CD4-positive, alpha-beta T cell (primary cell): ENCODE results near the gene MUC4. TPM values are rescaled to one million over a fixed set of nuclear protein-coding genes. Genes with fewer than 3 reads are reported as not detected.
"Not testable (repeated sequence)": the region's sequence is repeated elsewhere in the genome, so short reads cannot be mapped to it uniquely, and the experiment has no call there.

ENCODE experiments used
- ATAC-seq: fragments of 200-7000 bp; cut with Tn5 transposase; one replicate; pipeline ENCODE4 v1.10.0; 2022; ENCODE audit warnings: mild to moderate bottlenecking; ENCODE audit not compliant: poor library complexity
- CTCF ChIA-PET: fragments of 350-600 bp; sonication (Branson Sonifier 250); formaldehyde crosslinking; loops from one replicate; lab custom pipeline; 2021; ENCODE audit warnings: antibody characterized with exemption, inconsistent platforms; lab: Charles Lee
- POLR2A ChIA-PET: fragments of 350-600 bp; sonication (Branson Sonifier 250); formaldehyde crosslinking; loops from one replicate; lab custom pipeline; 2021; ENCODE audit warnings: antibody characterized with exemption, inconsistent platforms; lab: Charles Lee
- DNase-seq, 14 experiments: peaks; one replicate each; pipeline ENCODE4 v3.0.0-alpha.2; 2013 to 2020; ENCODE audit warnings: mixed read lengths in 2 of 14
- H3K27ac ChIP-seq, 2 donors: one replicate each; pipeline versions ENCODE4 v1.5.1 to v1.7.0; 2013; ENCODE audit warnings: low read length in 2 of 2, low read depth in 1 of 2, mild to moderate bottlenecking in 1 of 2
- H3K27me3 ChIP-seq, 2 experiments: 1 replicate in 1 of 2; 2 replicates in 1 of 2; pipeline versions ENCODE4 v1.6.1 to v1.7.0; 2013; ENCODE audit warnings: low read length in 2 of 2, control low read depth in 1 of 2, mild to moderate bottlenecking in 1 of 2, moderate library complexity in 1 of 2; ENCODE audit not compliant: insufficient read depth in 2 of 2, control insufficient read depth in 1 of 2
- H3K36me3 ChIP-seq: one replicate; pipeline ENCODE4 v1.6.1; 2013; ENCODE audit warnings: low read length, control low read depth; ENCODE audit not compliant: insufficient read depth
- H3K4me1 ChIP-seq: one replicate; pipeline ENCODE4 v1.6.1; 2013; ENCODE audit warnings: low read length, control low read depth; ENCODE audit not compliant: insufficient read depth
- H3K4me3 ChIP-seq: one replicate; pipeline ENCODE4 v1.5.1; 2013; ENCODE audit warnings: mild to moderate bottlenecking, low read length, moderate library complexity
- H3K9me3 ChIP-seq, 2 experiments: 1 replicate in 1 of 2; 2 replicates in 1 of 2; pipeline versions ENCODE4 v1.6.1 to v1.7.0; 2013; ENCODE audit warnings: low read length in 2 of 2, mild to moderate bottlenecking in 2 of 2, control low read depth in 1 of 2, moderate library complexity in 1 of 2; ENCODE audit not compliant: control insufficient read depth in 1 of 2, insufficient read depth in 1 of 2
- H3K27ac Mint-ChIP-seq: one replicate; pipeline ENCODE4 v1.8.0; 2020; ENCODE audit warnings: mixed read lengths
- H3K27me3 Mint-ChIP-seq: one replicate; pipeline ENCODE4 v1.8.0; 2021; ENCODE audit warnings: mixed read lengths
- H3K36me3 Mint-ChIP-seq: one replicate; pipeline ENCODE4 v1.8.0; 2021; ENCODE audit warnings: low read depth, mixed read lengths
- H3K4me1 Mint-ChIP-seq: one replicate; pipeline ENCODE4 v1.8.0; 2021; ENCODE audit warnings: low read depth, mixed read lengths
- H3K4me3 Mint-ChIP-seq: one replicate; pipeline ENCODE4 v1.8.0; 2020; ENCODE audit warnings: mild to moderate bottlenecking, mixed read lengths
- H3K9me3 Mint-ChIP-seq: one replicate; pipeline ENCODE4 v1.8.0; 2020; ENCODE audit warnings: mixed read lengths
- intact Hi-C, 2 experiments: fragments of 100-400 bp; cut with DNase I in 1 of 2; cut with micrococcal nuclease in 1 of 2; formaldehyde crosslinking; loops; one replicate each; pipeline versions ENCODE4 v1.15.1 to v1.9.0; 2023 to 2025; cut with DNase I, micrococcal nuclease
- total RNA-seq, 174 experiments: library from RNA in 2 of 174; stranded (reverse) in 2 of 174; gene quantifications; one replicate each; pipeline ENCODE4 v1.2.3 and lab custom pipeline; 2021 to 2026
- TF ChIP-seq, protein P1 (sequence below): fragments of 200-600 bp; IDR thresholded peaks from one replicate; pipeline ENCODE4 v1.8.0; 2022; ENCODE audit warnings: antibody characterized with exemption, mild to moderate bottlenecking

MUC4 gene
- total RNA-seq, 2 experiments from 2014 or later, result not detected

DNA sequence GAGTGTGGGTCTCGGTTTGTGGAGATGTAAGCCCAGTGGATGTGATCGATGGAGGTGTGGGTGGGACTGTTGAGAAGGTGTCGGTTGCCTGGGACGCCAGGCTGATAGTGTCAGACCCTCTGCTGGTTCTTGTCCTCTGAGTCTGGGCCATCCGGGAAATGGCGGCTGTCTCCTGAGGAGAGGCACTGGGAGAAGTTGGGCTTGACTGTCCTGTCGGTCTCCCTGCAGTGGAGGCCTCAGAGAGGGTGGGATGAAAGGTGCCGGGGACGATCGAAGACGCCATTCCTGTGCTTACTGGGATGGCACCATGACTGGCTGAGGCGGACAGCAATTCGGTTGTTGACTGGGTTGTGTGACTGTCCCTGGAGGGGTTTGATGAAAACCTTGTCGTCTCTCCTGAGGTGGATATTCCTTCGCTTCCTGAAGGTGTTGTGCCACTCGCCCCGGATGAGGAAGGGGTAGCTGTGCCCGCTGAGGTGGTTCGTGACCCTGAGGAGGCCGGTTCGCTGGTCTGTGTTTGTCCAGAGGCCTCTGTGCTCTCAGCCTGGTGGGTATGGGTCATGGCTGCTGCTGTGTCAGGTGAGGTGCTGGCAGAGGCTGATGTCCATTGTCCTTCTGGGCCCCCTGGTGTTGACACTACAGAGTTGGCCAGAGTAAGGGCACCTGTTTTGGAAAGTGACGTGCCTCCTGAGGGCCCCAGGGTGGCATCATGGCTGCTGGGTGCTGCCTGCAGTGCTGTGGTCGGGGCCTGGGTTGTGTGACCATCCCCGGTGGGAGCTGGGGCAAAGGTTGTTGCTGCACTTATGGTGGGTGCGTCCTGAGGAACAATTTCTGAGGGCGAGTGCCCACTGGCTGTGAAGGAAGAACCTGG lies 22.8 kb downstream of the MUC4 start:
- Mint-ChIP-seq H3K4me1 (peaks cover 53% of the 10 kb centered on the region), H3K27me3 (no peaks in the 10 kb centered on the region), H3K4me3 (no peak overlapping the region), H3K27ac (peak overlapping the region; percentile 78), H3K36me3 (peaks cover 11% of the 10 kb centered on the region), H3K9me3 (peaks cover 20% of the 10 kb centered on the region)
- DNase-seq, result peak in 1 of 14 experiments; percentile 24
- TF ChIP-seq, protein P1, sequence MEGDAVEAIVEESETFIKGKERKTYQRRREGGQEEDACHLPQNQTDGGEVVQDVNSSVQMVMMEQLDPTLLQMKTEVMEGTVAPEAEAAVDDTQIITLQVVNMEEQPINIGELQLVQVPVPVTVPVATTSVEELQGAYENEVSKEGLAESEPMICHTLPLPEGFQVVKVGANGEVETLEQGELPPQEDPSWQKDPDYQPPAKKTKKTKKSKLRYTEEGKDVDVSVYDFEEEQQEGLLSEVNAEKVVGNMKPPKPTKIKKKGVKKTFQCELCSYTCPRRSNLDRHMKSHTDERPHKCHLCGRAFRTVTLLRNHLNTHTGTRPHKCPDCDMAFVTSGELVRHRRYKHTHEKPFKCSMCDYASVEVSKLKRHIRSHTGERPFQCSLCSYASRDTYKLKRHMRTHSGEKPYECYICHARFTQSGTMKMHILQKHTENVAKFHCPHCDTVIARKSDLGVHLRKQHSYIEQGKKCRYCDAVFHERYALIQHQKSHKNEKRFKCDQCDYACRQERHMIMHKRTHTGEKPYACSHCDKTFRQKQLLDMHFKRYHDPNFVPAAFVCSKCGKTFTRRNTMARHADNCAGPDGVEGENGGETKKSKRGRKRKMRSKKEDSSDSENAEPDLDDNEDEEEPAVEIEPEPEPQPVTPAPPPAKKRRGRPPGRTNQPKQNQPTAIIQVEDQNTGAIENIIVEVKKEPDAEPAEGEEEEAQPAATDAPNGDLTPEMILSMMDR, result no peak
- CTCF ChIA-PET, result no interaction called here
- Histone ChIP-seq H3K4me3 (no peak overlapping the region), H3K9me3 (peaks cover 12 to 42% of the 10 kb centered on the region in 2 experiments), H3K36me3 (no peaks in the 10 kb centered on the region), H3K4me1 (peaks cover 38% of the 10 kb centered on the region), H3K27ac (no peak overlapping the region), H3K27me3 (no peaks in the 10 kb centered on the region)
- no peak for ATAC-seq
- intact Hi-C loops, result no loop called here
- POLR2A ChIA-PET, result no interaction called here

- H3K27me3 ChIP-seq, ATAC-seq, POLR2A ChIA-PET, H3K27me3 Mint-ChIP-seq, H3K4me3 ChIP-seq, H3K4me3 Mint-ChIP-seq, CTCF ChIA-PET, intact Hi-C loops, H3K27ac ChIP-seq, H3K36me3 ChIP-seq: not testable (repeated sequence)
- H3K4me1 ChIP-seq, result peaks cover 51% of the 10 kb centered on the region
- DNase-seq, result peak in 2 of 14 experiments; percentile 11 to 46
- peaks cover 12 to 69% of the 10 kb centered on the region in 2 experiments for H3K9me3 ChIP-seq
- H3K4me1 Mint-ChIP-seq, result peaks cover 68% of the 10 kb centered on the region
- H3K9me3 Mint-ChIP-seq, result peaks cover 26% of the 10 kb centered on the region
- H3K36me3 Mint-ChIP-seq, result peaks cover 20% of the 10 kb centered on the region
- peak overlapping the region; percentile 73 for H3K27ac Mint-ChIP-seq
Measured at GRCh38 chr3:195785781-195786405, 25.8 kb downstream of the MUC4 start.

DNA sequence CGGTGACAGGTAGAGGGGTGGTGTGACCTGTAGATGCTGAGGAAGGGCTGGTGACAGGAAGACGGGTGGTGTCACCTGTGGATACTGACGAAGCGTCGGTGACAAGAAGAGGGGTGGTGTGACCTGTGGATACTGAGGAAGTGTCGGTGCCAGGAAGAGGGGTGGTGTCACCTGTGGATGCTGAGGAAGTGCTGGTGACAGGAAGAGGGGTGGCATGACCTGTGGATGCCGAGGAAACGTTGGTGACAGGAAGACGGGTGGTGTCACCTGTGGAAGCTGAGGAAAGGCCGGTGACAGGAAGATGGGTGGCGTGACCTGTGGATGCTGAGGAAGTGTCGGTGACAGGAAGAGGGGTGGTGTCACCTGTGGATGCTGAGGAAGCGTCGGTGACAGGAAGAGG lies 27.7 kb downstream of the MUC4 start:
- peaks cover 57% of the 10 kb centered on the region for H3K4me1 Mint-ChIP-seq
- peaks cover 26% of the 10 kb centered on the region for H3K9me3 Mint-ChIP-seq
- H3K27me3 Mint-ChIP-seq, CTCF ChIA-PET, ATAC-seq, H3K4me3 ChIP-seq, H3K36me3 ChIP-seq, H3K4me3 Mint-ChIP-seq, H3K27ac ChIP-seq, POLR2A ChIA-PET, H3K27me3 ChIP-seq, intact Hi-C loops: not testable (repeated sequence)
- peaks cover 12 to 78% of the 10 kb centered on the region in 2 experiments for H3K9me3 ChIP-seq
- H3K4me1 ChIP-seq, result peaks cover 49% of the 10 kb centered on the region
- peak in 1 of 14 experiments; percentile 31 for DNase-seq
- H3K27ac Mint-ChIP-seq, result peak overlapping the region; percentile 74
- peaks cover 20% of the 10 kb centered on the region for H3K36me3 Mint-ChIP-seq

- POLR2A ChIA-PET, H3K27me3 Mint-ChIP-seq, H3K4me3 ChIP-seq, H3K27me3 ChIP-seq, H3K36me3 ChIP-seq, CTCF ChIA-PET, H3K27ac ChIP-seq, ATAC-seq, intact Hi-C loops: not testable (repeated sequence)
- Mint-ChIP-seq H3K36me3 (peaks cover 26% of the 10 kb centered on the region), H3K9me3 (peaks cover 22% of the 10 kb centered on the region), H3K4me1 (peaks cover 48% of the 10 kb centered on the region), H3K27ac (peak overlapping the region; percentile 79), H3K4me3 (peak overlapping the region; percentile 38)
- Histone ChIP-seq H3K4me1 (peaks cover 38% of the 10 kb centered on the region), H3K9me3 (peaks cover 11 to 76% of the 10 kb centered on the region in 2 experiments)
- peak in 1 of 14 experiments; percentile 8 for DNase-seq
Measured at GRCh38 chr3:195781236-195781635, 30.5 kb downstream of the MUC4 start.
